Measurements from ENCODE around the gene STT3B. TPM values are rescaled to one million over a fixed set of nuclear protein-coding genes. Genes with fewer than 3 reads are reported as not detected.

The STT3B gene
- total and polyA plus RNA-seq, 2 of the 4 experiments (the other 2 are of a cell fraction), result 45.5 to 86.4 TPM

GRCh38 chr3:31505371-31506048 lies 27.2 kb upstream of the STT3B start:
- Histone ChIP-seq H2BK15ac (ENCODE audit: low read depth, low read length) (no peak overlapping the region), H3K27me3 (ENCODE audit: control insufficient read depth, insufficient read depth, low read length) (peaks cover 13% of the 10 kb centered on the region), H3K4me3 (ENCODE audit: insufficient read depth, low read depth, low read length) (no peak overlapping the region), H2BK120ac (ENCODE audit: low read depth, low read length) (no peak overlapping the region), H4K20me1 (ENCODE audit: insufficient read depth, low read length) (no peaks in the 10 kb centered on the region), H3K36me3 (ENCODE audit: control insufficient read depth, insufficient read depth, low read length) (no peaks in the 10 kb centered on the region), H3K4me2 (ENCODE audit: low read depth, low read length) (no peak overlapping the region), H4K91ac (ENCODE audit: insufficient read depth, low read depth, low read length) (no peak overlapping the region), H2BK20ac (ENCODE audit: low read depth, low read length) (no peak overlapping the region), H3K14ac (replicated peaks; ENCODE audit: low read depth, low read length) (no peak overlapping the region), H3K9me1 (ENCODE audit: insufficient read depth, low read length) (no peaks in the 10 kb centered on the region), H3K18ac (ENCODE audit: low read depth, low read length) (no peak overlapping the region), H2AK9ac (replicated peaks; ENCODE audit: low read depth, low read length, poor library complexity) (no peak overlapping the region), H3K23ac (ENCODE audit: low read depth, low read length) (no peak overlapping the region), H3K27ac (ENCODE audit: insufficient read depth, low read length) (no peak overlapping the region), H3K79me1 (ENCODE audit: low read depth in 1 of 2, low read length in 2 of 2) (no peaks in the 10 kb centered on the region), H2AFZ (replicated peaks; ENCODE audit: low read length, poor library complexity) (no peak overlapping the region), H3K56ac (ENCODE audit: extremely low read depth, insufficient read depth, low read length) (no peak overlapping the region), H2BK5ac (ENCODE audit: low read depth, low read length, poor library complexity, severe bottlenecking) (no peak overlapping the region), H4K8ac (ENCODE audit: low read depth in 2 of 2, low read length in 2 of 2) (no peak overlapping the region), H3K9ac (ENCODE audit: low read depth, low read length) (no peak overlapping the region), H4K5ac (ENCODE audit: low read depth, low read length) (no peak overlapping the region), H3K4ac (ENCODE audit: low read depth, low read length) (no peak overlapping the region), H3K4me1 (ENCODE audit: control insufficient read depth, insufficient read depth, low read length) (no peaks in the 10 kb centered on the region), H2AK5ac (ENCODE audit: low read depth, low read length) (no peak overlapping the region), H3K9me3 (ENCODE audit: control insufficient read depth, insufficient read depth, low read length) (no peaks in the 10 kb centered on the region)
- no TSS peak for BruUV-seq (replicated peaks)
- DNase-seq (no peak), ATAC-seq (ENCODE audit: low read depth) (no peak)
- intact Hi-C loops (cut with micrococcal nuclease), result no loop called here
- in situ Hi-C loops (cut with MboI; ENCODE audit: low sequenced_read_pairs), result no loop called here
- dilution Hi-C loops (cut with HindIII; ENCODE audit: low sequenced_read_pairs, unreplicated experiment), result no loop called here
- WGBS, 2 experiments (ENCODE audit: extremely low coverage in 2 of 2, insufficient read length in 1 of 2), result no CpG with 5 or more reads among the region's 5 CpGs
- POLR2A ChIA-PET (ENCODE audit: unreplicated experiment), result interaction anchor here (0.6 kb wide), 2 partner anchors 263 to 308 kb away, joined by 3 to 10 read pairs; no protein-coding TSS in a partner anchor
- TF ChIP-seq USF2 (IDR thresholded peaks at IDR 0.05; ENCODE audit: low read depth, low read length) (no peak), POLR2A (IDR thresholded peaks at IDR 0.05; ENCODE audit: low read depth, low read length) (no peak), CTCF (conservative IDR thresholded peaks at IDR 0.05; ENCODE audit: low read depth, low read length) (no peak), CHD1 (IDR thresholded peaks at IDR 0.05; ENCODE audit: low read depth, low read length) (no peak), MXI1 (IDR thresholded peaks at IDR 0.05; ENCODE audit: borderline replicate concordance, low read depth, low read length) (no peak), FOS (IDR thresholded peaks at IDR 0.05; ENCODE audit: low read depth, low read length) (no peak), RFX5 (IDR thresholded peaks at IDR 0.05; ENCODE audit: low read depth, low read length) (no peak), NFE2L2 (IDR thresholded peaks at IDR 0.05; ENCODE audit: low read depth, low read length) (no peak), MAZ (IDR thresholded peaks at IDR 0.05; ENCODE audit: borderline replicate concordance, low read depth, low read length) (no peak), MAFK (IDR thresholded peaks at IDR 0.05; ENCODE audit: low read depth, low read length) (no peak), RCOR1 (IDR thresholded peaks at IDR 0.05; ENCODE audit: insufficient replicate concordance, low read length) (no peak), SMC3 (IDR thresholded peaks at IDR 0.05; ENCODE audit: low read depth, low read length) (no peak), BHLHE40 (IDR thresholded peaks at IDR 0.05; ENCODE audit: low read depth, low read length) (no peak), CEBPB (IDR thresholded peaks at IDR 0.05; ENCODE audit: low read depth, low read length) (no peak), RAD21 (IDR thresholded peaks at IDR 0.05; ENCODE audit: low read length) (no peak), ELK1 (IDR thresholded peaks at IDR 0.05; ENCODE audit: borderline replicate concordance, low read depth, low read length) (no peak)
- CTCF ChIA-PET, result interaction anchor here (0.6 kb wide), 2 partner anchors 592 to 681 kb away, joined by 3 to 4 read pairs; no protein-coding TSS in a partner anchor
